ENCODE data around the gene ANKRD45. TPM values are rescaled to one million over a fixed set of nuclear protein-coding genes. Genes with fewer than 3 reads are reported as not detected.
A peak's percentile ranks its signal among the peaks of the same experiment; 100 is the strongest.

ANKRD45 gene
- polyA plus RNA-seq, 2 of the 4 experiments (the other 2 are of a cell fraction), result 0.18 to 0.27 TPM

DNA sequence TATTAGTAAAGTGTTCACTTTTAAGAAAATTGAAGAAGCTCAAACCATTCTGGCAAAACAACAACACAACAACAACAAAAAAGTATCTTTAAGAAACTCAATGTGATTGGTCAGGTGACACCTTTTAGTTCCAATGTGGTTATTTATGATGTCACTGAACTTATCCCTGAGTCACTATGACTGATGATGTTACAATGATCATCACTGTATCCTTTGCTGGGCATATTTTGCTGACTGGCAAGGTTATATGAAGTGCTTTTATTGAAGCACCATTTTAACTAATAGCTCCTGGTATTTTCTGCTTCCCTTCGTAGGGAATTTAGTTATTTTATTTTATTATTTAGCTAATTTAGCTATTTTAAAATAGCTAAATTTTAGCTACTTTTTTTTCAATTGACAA lies 34.5 kb downstream of the ANKRD45 start, which contains the start of gene TEX50:
TEX50 (plus strand) TSS at position 223 of the 400 bp plus-strand sequence. CDS start 184 bp downstream, outside the sequence.
- H3K9me3 ChIP-seq, result peaks cover 9% of the 10 kb centered on the region; the same call in 1 of the 3 replicates
- no peak for ATAC-seq
- POLR2A ChIA-PET, result no interaction called here
- TF ChIP-seq NR3C1 (IDR thresholded peaks at IDR 0.05) (no peak), RARB (CRISPR knock-in tag; IDR thresholded peaks at IDR 0.05) (no peak), MAFK (IDR thresholded peaks at IDR 0.05; ENCODE audit: partially characterized antibody) (peak; percentile 73)
- DNase-seq (ENCODE audit: low read depth in 1 of 2, low spot score in 1 of 2), result peak in 1 of 2 experiments; percentile 21
- H3K4me3 ChIP-seq, result no peak within 1 kb of the TSS
- CTCF ChIA-PET, result interaction anchor here (0.5 to 0.9 kb wide), 2 partner anchors 14 to 891 kb away, joined by 3 read pairs; no protein-coding TSS in a partner anchor
- H3K4me1 ChIP-seq, result no peaks in the 10 kb centered on the region
- no peak for FAIRE-seq
- no peak within 1 kb of the TSS for H3K4me2 ChIP-seq
- no peak within 1 kb of the TSS for H3K27ac ChIP-seq
- 51% methylated on average over 1 of the region's 1 CpG for WGBS (ENCODE audit: missing lambda C conversion rate)

DNA sequence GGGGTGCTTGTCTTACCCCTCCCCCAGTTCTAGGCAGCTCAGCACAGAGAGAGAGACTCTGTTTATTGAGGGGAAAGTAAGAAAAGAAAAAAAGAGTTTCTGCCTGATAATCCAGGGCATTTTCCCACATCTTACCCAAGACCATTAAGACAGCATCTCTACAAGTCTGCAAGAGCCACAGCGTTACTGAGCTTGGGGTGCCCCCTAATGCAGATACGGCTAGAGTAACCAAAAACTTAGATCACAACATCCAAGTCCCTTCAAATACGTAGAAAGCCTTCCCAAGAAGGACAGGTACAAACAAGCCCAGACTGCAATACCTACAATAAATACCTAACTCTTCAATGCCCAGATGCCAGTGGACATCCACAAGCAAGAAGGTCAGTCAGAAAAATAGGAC lies 40.8 kb downstream of the ANKRD45 start:
- Histone ChIP-seq H3K4me2 (no peak overlapping the region), H3K4me1 (no peaks in the 10 kb centered on the region), H3K4me3 (no peak overlapping the region), H3K9me3 (no peaks in the 10 kb centered on the region), H3K27ac (no peak overlapping the region)
- FAIRE-seq, result no peak
- 72% methylated on average over 3 of the region's 3 CpGs for WGBS (ENCODE audit: missing lambda C conversion rate)
- peak in 1 of 2 experiments; percentile 6 for DNase-seq (ENCODE audit: low read depth in 1 of 2, low spot score in 1 of 2)
- ChIA-PET CTCF (no interaction called here), POLR2A (no interaction called here)
- TF ChIP-seq RAD21 (conservative IDR thresholded peaks at IDR 0.05 in 1 of 2, IDR thresholded peaks at IDR 0.05 in 1 of 2), result peak in 1 of 2 experiments; percentile 28; a peak in 1 of 5 replicates
- no peak for TF ChIP-seq FOSL2 (IDR thresholded peaks at IDR 0.05)
- no peak for TF ChIP-seq FOSL2 (CRISPR knock-in tag; IDR thresholded peaks at IDR 0.05)
- TF ChIP-seq RNF2 (IDR thresholded peaks at IDR 0.05; ENCODE audit: borderline replicate concordance, low read depth), result no peak
- no peak for TF ChIP-seq CBX8 (IDR thresholded peaks at IDR 0.05)
- no peak for ATAC-seq

DNA sequence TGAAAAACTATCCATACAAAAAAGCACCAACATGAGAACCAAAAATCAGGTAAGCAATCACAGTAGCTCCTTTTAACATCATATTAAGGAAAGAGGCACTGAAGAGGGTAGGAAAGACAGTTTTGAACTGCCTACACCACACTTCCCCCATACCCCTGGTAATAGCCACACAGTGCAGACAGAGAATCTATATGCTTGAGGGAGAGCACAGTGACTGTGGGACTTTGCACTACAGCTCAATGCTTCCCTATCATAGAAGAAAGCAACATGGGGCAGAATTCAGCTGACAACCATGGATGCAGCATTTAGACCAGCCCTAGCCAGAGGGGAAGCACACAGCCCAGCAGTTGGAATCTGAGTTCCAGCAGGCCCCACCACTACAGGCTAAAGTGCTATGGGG lies 42.4 kb downstream of the ANKRD45 start:
- TF ChIP-seq, protein P1, sequence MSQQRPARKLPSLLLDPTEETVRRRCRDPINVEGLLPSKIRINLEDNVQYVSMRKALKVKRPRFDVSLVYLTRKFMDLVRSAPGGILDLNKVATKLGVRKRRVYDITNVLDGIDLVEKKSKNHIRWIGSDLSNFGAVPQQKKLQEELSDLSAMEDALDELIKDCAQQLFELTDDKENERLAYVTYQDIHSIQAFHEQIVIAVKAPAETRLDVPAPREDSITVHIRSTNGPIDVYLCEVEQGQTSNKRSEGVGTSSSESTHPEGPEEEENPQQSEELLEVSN (IDR thresholded peaks at IDR 0.05; ENCODE audit: borderline replicate concordance, low read depth), result no peak
- TF ChIP-seq MYC (IDR thresholded peaks at IDR 0.05; ENCODE audit: borderline replicate concordance, low read length), result no peak
- TF ChIP-seq POLR2AphosphoS2 (conservative IDR thresholded peaks at IDR 0.05; ENCODE audit: low read length), result no peak
- TF ChIP-seq EP300 (IDR thresholded peaks at IDR 0.05), result no peak
- TF ChIP-seq, protein P2, sequence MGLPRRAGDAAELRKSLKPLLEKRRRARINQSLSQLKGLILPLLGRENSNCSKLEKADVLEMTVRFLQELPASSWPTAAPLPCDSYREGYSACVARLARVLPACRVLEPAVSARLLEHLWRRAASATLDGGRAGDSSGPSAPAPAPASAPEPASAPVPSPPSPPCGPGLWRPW (IDR thresholded peaks at IDR 0.05), result no peak
- no peak for TF ChIP-seq JUN (IDR thresholded peaks at IDR 0.05)
- TF ChIP-seq, protein P3, sequence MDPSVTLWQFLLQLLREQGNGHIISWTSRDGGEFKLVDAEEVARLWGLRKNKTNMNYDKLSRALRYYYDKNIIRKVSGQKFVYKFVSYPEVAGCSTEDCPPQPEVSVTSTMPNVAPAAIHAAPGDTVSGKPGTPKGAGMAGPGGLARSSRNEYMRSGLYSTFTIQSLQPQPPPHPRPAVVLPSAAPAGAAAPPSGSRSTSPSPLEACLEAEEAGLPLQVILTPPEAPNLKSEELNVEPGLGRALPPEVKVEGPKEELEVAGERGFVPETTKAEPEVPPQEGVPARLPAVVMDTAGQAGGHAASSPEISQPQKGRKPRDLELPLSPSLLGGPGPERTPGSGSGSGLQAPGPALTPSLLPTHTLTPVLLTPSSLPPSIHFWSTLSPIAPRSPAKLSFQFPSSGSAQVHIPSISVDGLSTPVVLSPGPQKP (IDR thresholded peaks at IDR 0.05; ENCODE audit: low read depth, low read length), result no peak
- no peak for TF ChIP-seq CEBPB (IDR thresholded peaks at IDR 0.05)
- TF ChIP-seq RNF2 (IDR thresholded peaks at IDR 0.05; ENCODE audit: borderline replicate concordance, low read depth), result no peak
- TF ChIP-seq EHMT2 (IDR thresholded peaks at IDR 0.05; ENCODE audit: low read depth), result no peak
- no peak for TF ChIP-seq ESRRA (IDR thresholded peaks at IDR 0.05; ENCODE audit: borderline replicate concordance, low read length)
- no peak for TF ChIP-seq RARB (CRISPR knock-in tag; IDR thresholded peaks at IDR 0.05)
- TF ChIP-seq HOXA7 (CRISPR knock-in tag; IDR thresholded peaks at IDR 0.05), result no peak
- TF ChIP-seq RCOR1 (IDR thresholded peaks at IDR 0.05; ENCODE audit: low read depth, low read length), result no peak
- no peak for TF ChIP-seq NR3C1 (IDR thresholded peaks at IDR 0.05)
- TF ChIP-seq ZC3H11A (IDR thresholded peaks at IDR 0.05), result no peak
- FAIRE-seq, result no peak
- DNase-seq (ENCODE audit: low read depth in 1 of 2, low spot score in 1 of 2), result no peak
- Histone ChIP-seq H3K27ac (no peak overlapping the region), H3K4me1 (no peaks in the 10 kb centered on the region), H3K9me3 (no peaks in the 10 kb centered on the region; the same call in 2 of the 3 replicates), H3K4me2 (no peak overlapping the region), H3K4me3 (no peak overlapping the region)
- ChIA-PET POLR2A (no interaction called here), CTCF (no interaction called here)
- no peak for ATAC-seq
